ENCODE measurements around the gene TMEM127.

DNA sequence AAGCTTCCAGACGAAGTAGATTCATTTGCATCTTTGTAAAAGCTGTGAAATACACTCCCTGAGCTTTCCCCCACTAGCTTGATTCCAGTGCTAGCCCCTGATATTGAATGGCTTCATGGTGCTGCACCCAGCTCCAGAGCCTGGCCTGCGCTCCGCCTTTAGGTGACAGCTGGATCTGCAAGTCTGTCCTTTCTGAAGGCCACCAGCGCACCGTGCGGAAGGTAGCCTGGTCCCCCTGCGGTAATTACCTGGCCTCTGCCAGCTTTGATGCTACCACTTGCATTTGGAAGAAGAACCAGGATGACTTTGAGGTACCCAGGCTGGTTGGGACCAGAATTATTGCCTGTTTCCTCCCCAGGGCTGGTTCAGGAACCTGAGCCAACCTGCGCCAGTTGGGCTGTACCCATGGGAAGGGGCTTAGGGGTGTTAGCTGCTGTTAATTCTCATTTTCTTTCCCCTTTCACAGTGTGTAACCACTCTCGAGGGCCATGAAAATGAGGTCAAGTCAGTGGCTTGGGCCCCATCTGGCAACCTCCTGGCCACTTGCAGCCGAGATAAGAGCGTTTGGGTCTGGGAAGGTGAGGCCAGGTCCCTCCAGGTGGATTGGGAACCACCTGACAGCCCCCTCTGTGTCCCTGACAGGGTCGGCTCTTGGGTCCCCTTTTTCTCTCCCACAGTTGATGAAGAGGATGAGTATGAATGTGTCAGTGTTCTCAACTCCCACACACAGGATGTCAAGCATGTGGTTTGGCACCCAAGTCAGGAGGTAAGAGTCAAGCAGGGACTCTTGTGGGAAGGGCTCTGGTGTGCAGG lies 1.6 kb upstream of the TMEM127 start:
- TF ChIP-seq BHLHE40 (IDR thresholded peaks at IDR 0.05; ENCODE audit: borderline replicate concordance) (no peak), SP1 (IDR thresholded peaks at IDR 0.05) (no peak), CTBP1 (IDR thresholded peaks at IDR 0.05; ENCODE audit: borderline replicate concordance) (no peak), NFRKB (IDR thresholded peaks at IDR 0.05) (no peak), ELF4 (IDR thresholded peaks at IDR 0.05) (no peak), SUZ12 (IDR thresholded peaks at IDR 0.05) (no peak), HDGF (IDR thresholded peaks at IDR 0.05; ENCODE audit: borderline replicate concordance) (no peak)
